ENCODE data around the gene ADAM22. TPM values are rescaled to one million over a fixed set of nuclear protein-coding genes. Genes with fewer than 3 reads are reported as not detected.
"Not testable (repeated sequence)": the region's sequence is repeated elsewhere in the genome, so short reads cannot be mapped to it uniquely, and the experiment has no call there.

ADAM22 gene
- total RNA-seq, 1 experiment from 2014 or later = 0.29 TPM

DNA sequence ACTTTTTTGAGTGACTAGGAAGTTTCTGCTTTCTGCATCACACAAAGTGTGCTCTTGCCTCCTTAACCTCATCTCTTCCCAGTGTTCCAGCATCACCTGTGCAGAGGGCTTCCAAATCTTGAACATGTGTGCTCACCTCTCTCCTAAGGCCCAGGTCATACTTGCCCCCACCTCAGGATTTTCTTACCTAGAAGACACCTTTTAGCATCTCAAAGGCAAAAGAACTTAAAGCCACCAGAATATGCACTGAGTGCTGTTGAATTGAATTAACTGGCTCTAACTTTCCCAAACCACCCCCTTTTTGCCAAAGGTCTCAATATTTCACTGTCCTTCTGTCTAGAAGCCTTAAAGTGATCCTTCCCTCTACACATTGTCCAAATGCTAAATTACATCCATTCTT lies 219.3 kb downstream of the ADAM22 start:
- no peaks in the 10 kb centered on the region for H3K4me1 ChIP-seq (replicated peaks)
- H3K27me3 ChIP-seq (replicated peaks) = no peaks in the 10 kb centered on the region
- no peak for DNase-seq (ENCODE audit: low read depth in 1 of 2, low spot score in 2 of 2)
- no peaks in the 10 kb centered on the region for H3K9me3 ChIP-seq (replicated peaks)
- H3K4me3 ChIP-seq = no peak overlapping the region
- no peaks in the 10 kb centered on the region for H3K36me3 ChIP-seq
- no peak overlapping the region for H3K27ac ChIP-seq

DNA sequence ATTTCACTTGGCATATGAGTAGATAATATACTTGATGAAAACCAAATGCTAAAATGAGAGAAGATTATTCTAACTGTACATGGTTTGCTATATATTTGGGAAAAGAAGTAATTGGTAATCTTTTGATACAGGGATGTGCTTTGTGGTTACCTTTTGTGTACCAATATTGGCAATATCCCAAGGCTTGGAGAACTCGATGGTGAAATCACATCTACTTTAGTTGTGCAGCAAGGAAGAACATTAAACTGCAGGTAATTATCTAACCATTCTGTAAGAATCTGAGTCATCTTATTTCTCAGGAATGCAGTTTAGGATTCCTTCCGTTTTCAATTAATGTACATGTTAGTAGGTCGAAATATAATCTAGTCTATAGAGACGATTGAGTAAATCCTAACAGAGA lies 221.7 kb downstream of the ADAM22 start:
- H3K4me3 ChIP-seq = no peak overlapping the region
- H3K36me3 ChIP-seq = no peaks in the 10 kb centered on the region
- no peaks in the 10 kb centered on the region for H3K9me3 ChIP-seq (replicated peaks)
- no peaks in the 10 kb centered on the region for H3K4me1 ChIP-seq (replicated peaks)
- H3K27ac ChIP-seq = no peak overlapping the region
- no peak for DNase-seq (ENCODE audit: low read depth in 1 of 2, low spot score in 2 of 2)
- H3K27me3 ChIP-seq (replicated peaks) = no peaks in the 10 kb centered on the region

DNA sequence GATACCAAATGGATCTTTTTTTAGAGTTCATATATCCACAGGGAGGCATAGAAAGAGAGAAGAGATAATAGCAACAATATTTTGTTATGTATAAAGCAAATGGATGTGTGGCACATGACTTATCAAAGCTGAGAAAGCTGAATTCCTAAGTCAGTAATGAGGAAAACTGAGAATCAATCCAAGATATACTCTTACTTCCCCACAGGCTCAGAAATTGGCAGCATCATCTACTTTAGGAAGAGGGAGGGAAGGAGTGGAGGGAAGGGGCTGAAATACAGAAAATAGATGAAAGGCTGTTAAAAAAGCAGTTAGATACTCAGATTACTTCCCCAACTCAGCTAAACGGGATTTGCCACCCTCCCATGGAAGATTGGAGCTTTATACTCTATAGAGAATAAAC lies 222.3 kb downstream of the ADAM22 start:
- H3K9me3 ChIP-seq (replicated peaks) = no peaks in the 10 kb centered on the region
- no peaks in the 10 kb centered on the region for H3K27me3 ChIP-seq (replicated peaks)
- DNase-seq (ENCODE audit: low read depth in 1 of 2, low spot score in 2 of 2) = no peak
- no peak overlapping the region for H3K27ac ChIP-seq
- H3K4me3 ChIP-seq = no peak overlapping the region
- H3K4me1 ChIP-seq (replicated peaks) = no peaks in the 10 kb centered on the region
- no peaks in the 10 kb centered on the region for H3K36me3 ChIP-seq

DNA sequence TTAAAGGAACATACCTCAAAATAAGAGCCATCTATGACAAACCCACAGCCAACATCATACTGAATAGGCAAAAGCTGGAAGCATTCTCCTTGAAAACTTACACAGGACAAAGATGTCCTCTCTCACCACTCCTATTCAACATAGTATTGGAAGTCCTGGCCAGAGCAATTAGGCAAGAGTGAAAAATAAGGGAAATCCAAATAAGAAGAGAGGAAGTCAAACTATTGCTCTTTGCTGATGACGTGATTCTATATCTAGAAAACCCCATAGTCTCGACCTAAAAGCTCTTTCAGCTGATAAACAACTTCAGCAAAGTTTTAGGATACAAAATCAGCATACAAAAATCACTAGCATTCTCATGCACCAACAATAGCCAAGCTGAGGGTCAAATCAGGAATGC lies 225.7 kb downstream of the ADAM22 start:
- H3K4me1 ChIP-seq (replicated peaks); H3K9me3 ChIP-seq (replicated peaks); H3K27me3 ChIP-seq (replicated peaks); H3K27ac ChIP-seq; H3K4me3 ChIP-seq; H3K36me3 ChIP-seq; DNase-seq (ENCODE audit: low read depth in 1 of 2, low spot score in 2 of 2): not testable (repeated sequence)

DNA sequence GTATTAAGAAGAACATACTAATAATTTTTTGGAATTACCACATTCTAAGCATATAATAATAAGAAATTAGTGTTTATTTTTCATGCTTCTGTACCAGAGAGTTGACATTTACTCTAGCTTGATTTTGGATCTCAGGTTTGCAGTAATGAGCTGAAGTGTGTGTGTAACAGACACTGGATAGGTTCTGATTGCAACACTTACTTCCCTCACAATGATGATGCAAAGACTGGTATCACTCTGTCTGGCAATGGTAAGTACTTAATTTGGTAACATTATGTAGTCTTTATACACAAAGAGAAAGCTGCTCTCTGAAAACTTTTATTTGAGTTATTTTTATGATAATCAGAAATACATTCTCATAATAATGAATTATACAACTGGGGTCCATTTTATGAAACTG lies 231.6 kb downstream of the ADAM22 start:
- no peak for DNase-seq (ENCODE audit: low read depth in 1 of 2, low spot score in 2 of 2)
- Histone ChIP-seq H3K27me3 (replicated peaks) (peaks cover 8% of the 10 kb centered on the region; the same call in 1 of the 2 replicates), H3K4me3 (no peak overlapping the region), H3K4me1 (replicated peaks) (no peaks in the 10 kb centered on the region), H3K36me3 (no peaks in the 10 kb centered on the region), H3K9me3 (replicated peaks) (no peaks in the 10 kb centered on the region), H3K27ac (no peak overlapping the region)

DNA sequence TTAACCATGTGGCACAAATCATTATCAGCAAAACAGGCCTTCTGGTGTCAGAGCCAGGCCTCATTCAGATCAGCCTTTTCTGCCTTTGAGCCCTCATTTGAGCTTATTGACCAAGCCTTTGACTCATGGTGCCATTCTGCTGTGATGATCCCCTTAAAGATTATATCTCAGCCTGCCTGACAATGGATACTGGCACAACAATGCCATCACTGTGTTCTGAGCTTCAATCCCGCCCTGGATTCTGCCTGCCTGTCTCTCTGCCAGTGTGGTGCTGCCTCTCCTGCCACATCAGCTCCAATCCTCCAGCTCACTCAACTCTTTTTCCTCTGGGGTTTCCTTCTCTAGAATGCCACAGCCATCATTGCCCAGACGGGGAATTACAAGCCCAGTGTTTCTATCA lies 233.2 kb downstream of the ADAM22 start:
- Histone ChIP-seq H3K36me3 (no peaks in the 10 kb centered on the region), H3K4me1 (replicated peaks) (no peaks in the 10 kb centered on the region), H3K9me3 (replicated peaks) (no peaks in the 10 kb centered on the region), H3K27ac (no peak overlapping the region), H3K27me3 (replicated peaks) (peaks cover 8% of the 10 kb centered on the region; the same call in 1 of the 2 replicates), H3K4me3 (no peak overlapping the region)
- no peak for DNase-seq (ENCODE audit: low read depth in 1 of 2, low spot score in 2 of 2)

DNA sequence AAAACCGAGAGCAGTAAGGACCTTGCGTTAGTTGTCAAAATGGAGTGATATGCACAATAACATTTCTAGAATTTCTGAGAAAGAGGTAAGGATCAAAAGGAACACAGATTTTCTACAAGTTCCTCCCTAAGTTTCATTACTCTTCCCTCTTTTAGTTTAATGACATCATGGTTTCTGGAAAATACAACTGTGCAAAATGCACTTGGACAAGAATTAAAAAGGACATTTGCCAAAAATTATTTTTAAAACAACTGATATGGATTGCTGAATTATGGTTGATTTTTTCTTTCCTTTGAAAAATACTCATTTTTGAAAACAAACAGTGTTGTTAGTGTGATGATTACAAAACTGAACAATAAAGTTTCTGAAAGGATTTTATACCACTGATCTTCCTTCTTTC lies 233.7 kb downstream of the ADAM22 start:
- no peaks in the 10 kb centered on the region for H3K36me3 ChIP-seq
- no peak for DNase-seq (ENCODE audit: low read depth in 1 of 2, low spot score in 2 of 2)
- H3K9me3 ChIP-seq (replicated peaks) = no peaks in the 10 kb centered on the region
- no peak overlapping the region for H3K27ac ChIP-seq
- no peaks in the 10 kb centered on the region for H3K4me1 ChIP-seq (replicated peaks)
- peaks cover 8% of the 10 kb centered on the region; the same call in 1 of the 2 replicates for H3K27me3 ChIP-seq (replicated peaks)
- H3K4me3 ChIP-seq = no peak overlapping the region

DNA sequence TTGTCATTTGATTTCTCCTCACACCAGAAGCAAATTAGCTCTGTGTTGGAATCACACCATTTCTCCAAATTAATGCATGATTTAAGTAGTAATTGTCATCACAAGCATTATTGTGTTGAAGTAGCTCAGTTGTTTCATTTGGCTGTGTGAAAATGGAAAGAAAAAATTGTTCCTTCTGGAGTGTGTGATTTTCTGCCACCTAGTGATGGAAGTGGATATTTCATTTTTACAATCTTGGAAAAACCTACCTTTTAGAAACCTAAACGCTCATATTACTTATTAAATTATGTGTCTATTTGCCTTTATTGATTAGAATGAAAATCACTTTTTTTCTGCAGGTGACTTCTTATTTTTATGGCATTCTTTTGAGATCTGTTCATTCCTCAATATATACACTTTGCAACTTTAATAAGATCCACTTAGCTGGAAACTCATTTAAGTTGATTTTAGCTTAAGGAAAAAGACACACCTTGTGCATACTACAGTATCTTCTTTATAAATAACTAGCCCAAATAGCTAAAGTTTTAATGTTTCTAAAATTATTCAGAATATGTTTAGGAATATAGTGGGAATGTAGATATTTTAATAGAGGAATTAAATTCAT lies 235.8 kb downstream of the ADAM22 start:
- no peak overlapping the region for H3K4me3 ChIP-seq
- peak in 1 of 2 experiments; percentile 6 for DNase-seq (ENCODE audit: low read depth in 1 of 2, low spot score in 2 of 2)
- H3K36me3 ChIP-seq = no peaks in the 10 kb centered on the region
- H3K4me1 ChIP-seq (replicated peaks) = no peaks in the 10 kb centered on the region
- H3K27me3 ChIP-seq (replicated peaks) = peaks cover 5% of the 10 kb centered on the region; the same call in 1 of the 2 replicates
- H3K9me3 ChIP-seq (replicated peaks) = no peaks in the 10 kb centered on the region
- no peak overlapping the region for H3K27ac ChIP-seq

DNA sequence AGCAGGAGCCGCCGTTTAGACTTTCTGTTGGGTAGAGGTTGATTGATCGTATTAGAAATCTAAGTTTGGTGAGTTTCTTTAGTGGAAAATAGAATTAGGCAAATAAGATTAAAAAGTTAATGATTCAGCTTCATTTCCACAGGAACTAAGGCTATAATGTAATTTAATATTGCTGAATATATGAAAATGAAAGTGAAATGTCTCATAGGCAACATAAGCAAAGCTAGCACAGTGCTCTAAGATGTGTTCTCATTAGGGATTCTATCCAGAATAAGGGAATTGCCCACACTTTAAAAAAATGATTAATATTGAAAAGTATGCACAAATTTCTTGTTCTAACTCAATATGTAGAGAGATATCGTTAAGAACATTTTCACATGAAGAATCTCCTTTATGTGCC lies 238.8 kb downstream of the ADAM22 start:
- no peaks in the 10 kb centered on the region for H3K9me3 ChIP-seq (replicated peaks)
- H3K36me3 ChIP-seq = no peaks in the 10 kb centered on the region
- H3K27me3 ChIP-seq (replicated peaks) = peaks cover 5% of the 10 kb centered on the region; the same call in 1 of the 2 replicates
- no peak for DNase-seq (ENCODE audit: low read depth in 1 of 2, low spot score in 2 of 2)
- no peak overlapping the region for H3K4me3 ChIP-seq
- no peaks in the 10 kb centered on the region for H3K4me1 ChIP-seq (replicated peaks)
- H3K27ac ChIP-seq = no peak overlapping the region

DNA sequence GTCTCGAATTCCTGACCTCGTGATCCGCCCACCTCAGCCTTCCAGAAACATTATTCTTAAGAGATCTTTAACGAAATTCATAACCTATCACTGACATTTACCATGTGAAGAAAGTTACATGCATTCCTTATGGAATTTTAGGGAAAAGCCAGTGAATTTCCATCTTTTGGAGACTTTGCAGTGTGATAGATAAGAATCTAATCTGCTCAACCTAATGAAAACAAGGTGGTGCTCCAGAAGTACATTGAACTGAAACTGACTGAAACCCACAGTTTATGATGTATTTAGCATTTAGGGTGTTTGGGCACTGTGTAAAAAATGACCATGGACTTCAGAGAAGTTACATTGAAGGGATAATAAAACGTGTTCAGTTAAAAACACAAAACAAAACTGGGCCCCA lies 242.1 kb downstream of the ADAM22 start:
- Histone ChIP-seq H3K27ac (no peak overlapping the region), H3K4me3 (no peak overlapping the region), H3K9me3 (replicated peaks) (no peaks in the 10 kb centered on the region), H3K27me3 (replicated peaks) (0 out of 2 replicates have a peak, but pooled peaks cover 2% of the 10 kb centered on the region), H3K36me3 (no peaks in the 10 kb centered on the region), H3K4me1 (replicated peaks) (no peaks in the 10 kb centered on the region)
- no peak for DNase-seq (ENCODE audit: low read depth in 1 of 2, low spot score in 2 of 2)

DNA sequence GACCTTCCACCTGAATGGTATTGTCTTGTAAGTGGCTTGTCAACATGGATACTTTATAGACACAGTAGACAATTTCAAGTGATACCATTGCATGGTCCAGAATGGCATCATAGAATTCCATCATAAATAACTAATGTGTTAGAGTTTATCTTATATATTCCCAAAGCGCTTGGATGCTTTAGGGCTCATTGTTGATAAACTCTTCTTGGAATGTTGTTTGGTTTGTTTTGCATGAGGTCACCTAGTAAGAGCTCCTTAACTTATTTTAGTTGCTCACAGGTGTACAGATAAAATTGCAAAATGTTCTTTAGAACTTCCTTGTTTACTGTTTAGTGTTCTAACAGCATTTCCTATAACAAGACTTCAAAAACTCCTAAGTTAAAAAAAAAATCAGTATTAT lies 249.0 kb downstream of the ADAM22 start:
- Histone ChIP-seq H3K27me3 (replicated peaks) (0 out of 2 replicates have a peak, but pooled peaks cover 2% of the 10 kb centered on the region), H3K4me3 (no peak overlapping the region), H3K4me1 (replicated peaks) (no peaks in the 10 kb centered on the region), H3K27ac (no peak overlapping the region), H3K36me3 (no peaks in the 10 kb centered on the region), H3K9me3 (replicated peaks) (no peaks in the 10 kb centered on the region)
- no peak for DNase-seq (ENCODE audit: low read depth in 1 of 2, low spot score in 2 of 2)

DNA sequence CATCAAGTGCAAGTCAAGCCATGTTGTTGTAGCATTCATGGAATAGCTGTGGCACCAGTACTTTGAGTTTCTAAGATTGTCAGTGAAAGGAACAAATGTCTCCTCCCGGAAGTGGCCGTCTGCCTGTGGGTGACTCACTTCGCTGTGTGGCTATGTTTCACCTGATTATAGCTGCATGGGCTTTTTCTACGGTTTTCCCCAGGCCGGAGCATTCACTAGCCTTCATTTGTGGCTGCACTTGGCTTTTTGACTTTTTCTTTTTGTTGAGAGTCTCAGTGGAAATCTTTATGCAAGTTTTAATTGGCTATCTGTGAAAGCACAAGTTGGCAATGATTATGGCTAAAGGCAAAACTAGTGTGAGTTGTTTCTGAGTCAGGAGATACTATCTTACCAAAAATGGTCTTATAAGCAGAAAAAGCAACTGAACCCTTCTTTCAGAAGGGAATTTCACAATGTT lies 250.8 kb downstream of the ADAM22 start:
- no peak overlapping the region for H3K27ac ChIP-seq
- H3K4me1 ChIP-seq (replicated peaks) = no peaks in the 10 kb centered on the region
- H3K36me3 ChIP-seq = no peaks in the 10 kb centered on the region
- no peaks in the 10 kb centered on the region for H3K9me3 ChIP-seq (replicated peaks)
- no peak overlapping the region for H3K4me3 ChIP-seq
- peak in 1 of 2 experiments; percentile 4 for DNase-seq (ENCODE audit: low read depth in 1 of 2, low spot score in 2 of 2)
- no peaks in the 10 kb centered on the region for H3K27me3 ChIP-seq (replicated peaks)

DNA sequence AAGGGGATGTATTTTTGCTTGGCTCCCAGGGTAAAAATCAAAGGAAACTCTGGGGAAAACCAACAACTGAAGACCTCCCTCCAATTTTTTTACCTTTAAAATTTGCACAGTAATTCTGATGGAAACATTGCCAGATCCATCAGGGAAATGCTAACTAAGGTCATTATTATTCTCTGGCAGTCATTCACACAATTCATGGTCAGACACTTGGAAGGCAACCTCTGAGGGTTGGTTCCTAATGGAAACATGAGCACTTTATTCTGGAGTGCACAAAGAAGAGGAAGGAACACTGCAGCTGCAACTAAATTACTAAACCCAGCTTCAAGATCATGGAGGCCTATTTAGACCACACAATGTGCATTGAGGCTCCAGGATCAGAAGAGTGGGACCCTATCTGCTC lies 251.6 kb downstream of the ADAM22 start:
- Histone ChIP-seq H3K4me3 (no peak overlapping the region), H3K36me3 (no peaks in the 10 kb centered on the region), H3K9me3 (replicated peaks) (no peaks in the 10 kb centered on the region), H3K4me1 (replicated peaks) (no peaks in the 10 kb centered on the region), H3K27ac (no peak overlapping the region), H3K27me3 (replicated peaks) (no peaks in the 10 kb centered on the region)
- DNase-seq (ENCODE audit: low read depth in 1 of 2, low spot score in 2 of 2) = no peak

DNA sequence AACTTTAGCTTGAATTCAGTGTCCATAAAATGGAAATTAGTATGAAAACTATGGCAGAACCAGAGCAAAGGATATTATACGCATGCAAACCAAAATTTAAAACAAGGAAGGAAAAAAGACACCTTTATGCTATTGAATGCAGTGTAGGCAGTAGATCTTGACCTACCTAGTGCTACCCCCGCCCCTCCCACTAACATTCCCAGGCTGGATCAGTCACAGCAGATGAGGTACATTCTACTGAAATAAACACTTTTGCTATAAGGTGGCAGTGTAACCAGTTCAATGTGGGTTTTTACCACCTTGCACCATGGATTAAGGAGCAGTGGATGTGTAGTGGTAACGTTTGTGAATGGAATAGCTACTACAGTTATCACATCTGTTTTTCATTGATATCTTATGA lies 257.9 kb downstream of the ADAM22 start:
- DNase-seq (ENCODE audit: low read depth in 1 of 2, low spot score in 2 of 2) = no peak
- Histone ChIP-seq H3K27me3 (replicated peaks) (no peaks in the 10 kb centered on the region), H3K4me3 (no peak overlapping the region), H3K4me1 (replicated peaks) (no peaks in the 10 kb centered on the region), H3K36me3 (no peaks in the 10 kb centered on the region), H3K27ac (no peak overlapping the region), H3K9me3 (replicated peaks) (no peaks in the 10 kb centered on the region)

DNA sequence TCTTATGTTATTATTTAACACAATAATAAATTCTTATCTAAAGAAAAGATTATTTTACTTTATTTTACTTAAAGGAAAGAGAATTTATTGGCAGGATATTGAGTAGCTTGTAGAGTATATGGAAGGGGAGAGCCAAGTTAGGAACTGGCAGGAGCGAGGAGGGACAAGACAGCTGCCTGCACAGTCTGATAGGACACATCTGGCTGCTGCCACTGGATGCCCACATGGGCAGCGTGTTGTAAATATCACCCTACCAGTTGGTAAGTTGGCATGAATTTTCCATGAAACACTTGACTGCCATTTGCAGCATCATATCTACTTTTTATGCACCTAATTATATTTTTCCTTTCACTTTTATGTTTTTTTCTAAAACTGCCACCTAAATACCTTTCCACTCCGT lies 266.2 kb downstream of the ADAM22 start:
- H3K27ac ChIP-seq = no peak overlapping the region
- no peak for DNase-seq (ENCODE audit: low read depth in 1 of 2, low spot score in 2 of 2)

More for the DNA sequence above, 266.2 kb downstream of the ADAM22 start:
- Histone ChIP-seq H3K27me3 (replicated peaks) (no peaks in the 10 kb centered on the region), H3K36me3 (peaks cover 12% of the 10 kb centered on the region), H3K4me1 (replicated peaks) (no peaks in the 10 kb centered on the region), H3K9me3 (replicated peaks) (no peaks in the 10 kb centered on the region), H3K4me3 (no peak overlapping the region)

All from SJSA1 (cell line).